HG02973 (cell line): ENCODE measurements around the gene TSPEAR.
"Not testable (repeated sequence)": the region's sequence is repeated elsewhere in the genome, so short reads cannot be mapped to it uniquely, and the experiment has no call there.

Source experiments
- ATAC-seq: cut with Tn5 transposase; IDR thresholded peaks from one replicate; pipeline ENCODE4 v1.9.1; 2021; ENCODE audit warnings: moderate library complexity; ENCODE audit not compliant: unreplicated experiment

The TSPEAR gene

DNA sequence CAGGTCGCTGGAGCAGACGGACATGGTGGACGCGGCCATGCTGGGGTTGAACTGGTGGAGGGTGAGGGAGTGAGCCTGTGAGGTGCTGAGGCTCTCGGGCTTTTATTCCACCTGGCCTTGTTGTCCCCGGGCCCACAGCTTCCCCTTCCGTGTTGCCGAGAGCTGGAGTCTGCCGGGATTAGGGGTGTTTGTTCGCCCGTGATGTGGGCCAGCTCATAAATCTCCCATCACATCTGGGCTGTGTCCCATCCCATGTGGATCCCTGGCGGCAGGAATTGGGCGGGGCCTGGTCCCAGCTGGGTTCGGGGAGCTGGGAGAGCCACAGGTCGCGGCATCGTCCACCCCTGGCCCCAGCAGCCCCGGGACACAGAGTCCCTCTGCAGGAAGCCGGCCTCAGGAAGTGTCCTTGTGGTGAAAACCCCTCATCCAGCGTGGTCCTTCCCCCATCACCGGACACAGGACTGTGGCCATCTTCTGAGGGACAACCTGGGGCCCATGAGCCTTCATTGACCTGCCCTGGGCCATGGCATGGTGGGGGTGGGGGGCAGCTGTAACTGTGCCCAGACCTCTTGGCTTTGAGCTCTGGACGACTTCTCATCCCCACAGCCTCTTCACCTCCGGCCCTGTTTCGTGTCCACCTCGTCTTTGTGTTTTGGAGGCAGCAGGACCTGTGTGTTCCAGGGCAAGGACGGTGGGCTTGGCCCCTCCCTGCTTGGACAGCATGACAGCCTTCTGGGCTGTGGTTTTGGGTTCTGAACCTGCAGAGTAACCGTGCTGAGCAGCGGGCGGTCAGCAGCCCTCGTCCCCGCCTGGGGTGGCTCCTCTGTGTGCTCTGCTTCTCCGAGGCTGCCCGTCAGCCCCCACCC is 118.7 kb downstream of the TSPEAR start, which contains the start of gene KRTAP10-6:
Gene KRTAP10-6, minus strand, starts transcription at position 60 of the 866 bp plus-strand sequence. Its CDS starts 21 bp downstream, at position 39.
- no peak for ATAC-seq

DNA sequence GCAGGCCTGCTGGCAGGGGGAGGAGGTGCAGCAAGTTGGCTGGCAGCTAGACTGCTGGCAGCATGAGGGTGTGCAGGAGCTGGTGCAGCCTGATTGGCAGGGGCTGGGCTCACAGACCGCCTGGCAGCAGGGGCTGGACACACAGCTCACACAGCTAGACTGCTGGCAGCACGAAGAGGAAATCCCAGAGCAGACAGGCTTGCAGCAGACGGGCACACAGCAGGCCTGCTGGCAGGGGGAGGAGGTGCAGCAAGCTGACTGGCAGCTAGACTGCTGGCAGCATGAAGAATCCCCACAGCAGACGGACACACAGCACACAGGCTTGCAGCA is 119.6 kb downstream of the TSPEAR start:
- not testable (repeated sequence) for ATAC-seq

DNA sequence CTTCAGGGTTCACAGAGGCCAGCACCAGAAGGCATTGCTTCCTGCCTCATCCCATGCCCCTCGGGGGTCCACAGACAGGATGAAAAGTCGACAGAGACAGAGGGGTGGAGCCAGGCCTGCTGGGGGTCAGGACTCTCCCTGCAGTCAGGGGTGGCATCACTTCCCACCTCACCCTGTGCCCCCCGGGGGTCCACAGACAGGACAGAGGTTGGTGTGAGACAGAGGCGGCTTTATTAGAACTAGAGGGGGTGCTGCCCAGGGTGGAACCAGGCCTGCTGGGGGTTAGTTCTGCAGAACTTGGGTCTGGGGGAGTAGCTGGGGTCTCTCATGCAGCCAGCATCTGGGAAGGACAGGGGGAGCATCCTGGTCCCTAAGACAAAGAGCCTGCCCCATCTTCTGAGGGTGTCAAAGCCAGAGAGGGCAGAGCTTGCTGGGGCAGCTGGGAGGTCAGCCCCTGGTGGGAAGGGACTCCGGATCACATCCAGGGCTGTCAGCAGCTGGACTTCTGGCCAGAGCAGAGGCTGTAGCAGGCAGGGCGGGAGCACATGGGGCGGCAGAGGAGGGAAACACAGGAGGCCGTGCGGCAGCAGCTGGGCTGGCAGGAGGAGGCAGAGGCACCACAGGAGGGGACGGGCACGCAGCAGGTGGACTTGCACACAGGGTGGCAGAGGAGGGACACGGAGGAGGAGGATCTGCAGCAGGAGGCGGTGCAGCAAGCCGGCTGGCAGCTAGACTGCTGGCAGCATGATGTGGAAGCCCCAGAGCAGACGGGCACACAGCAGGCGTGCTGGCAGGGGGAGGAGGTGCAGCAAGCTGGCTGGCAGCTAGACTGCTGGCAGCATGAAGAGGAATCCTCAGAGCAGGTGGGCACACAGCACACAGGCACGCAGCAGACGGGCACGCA is 120.2 kb downstream of the TSPEAR start:
- not testable (repeated sequence) for ATAC-seq

DNA sequence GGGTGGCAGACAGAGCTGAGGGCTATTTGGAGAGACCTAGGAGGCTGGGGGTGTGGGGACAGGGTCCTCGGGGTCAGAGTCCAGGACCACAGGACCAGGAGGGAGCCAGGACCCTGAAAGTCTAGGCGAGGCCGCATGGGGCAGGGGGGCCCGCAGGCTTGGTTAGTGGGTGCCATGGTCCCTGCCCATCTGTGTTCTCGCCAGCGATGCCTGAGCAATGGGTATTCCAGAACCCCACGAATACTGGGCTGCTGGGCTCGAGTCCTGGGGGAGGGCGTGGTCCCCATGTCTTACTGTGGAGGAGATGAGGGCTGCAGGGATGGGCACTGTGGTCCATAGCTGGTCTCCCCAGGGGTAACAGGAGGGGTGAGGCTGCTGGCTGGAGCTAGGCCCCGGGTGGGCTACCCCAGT is 121.1 kb downstream of the TSPEAR start:
- no peak for ATAC-seq

DNA sequence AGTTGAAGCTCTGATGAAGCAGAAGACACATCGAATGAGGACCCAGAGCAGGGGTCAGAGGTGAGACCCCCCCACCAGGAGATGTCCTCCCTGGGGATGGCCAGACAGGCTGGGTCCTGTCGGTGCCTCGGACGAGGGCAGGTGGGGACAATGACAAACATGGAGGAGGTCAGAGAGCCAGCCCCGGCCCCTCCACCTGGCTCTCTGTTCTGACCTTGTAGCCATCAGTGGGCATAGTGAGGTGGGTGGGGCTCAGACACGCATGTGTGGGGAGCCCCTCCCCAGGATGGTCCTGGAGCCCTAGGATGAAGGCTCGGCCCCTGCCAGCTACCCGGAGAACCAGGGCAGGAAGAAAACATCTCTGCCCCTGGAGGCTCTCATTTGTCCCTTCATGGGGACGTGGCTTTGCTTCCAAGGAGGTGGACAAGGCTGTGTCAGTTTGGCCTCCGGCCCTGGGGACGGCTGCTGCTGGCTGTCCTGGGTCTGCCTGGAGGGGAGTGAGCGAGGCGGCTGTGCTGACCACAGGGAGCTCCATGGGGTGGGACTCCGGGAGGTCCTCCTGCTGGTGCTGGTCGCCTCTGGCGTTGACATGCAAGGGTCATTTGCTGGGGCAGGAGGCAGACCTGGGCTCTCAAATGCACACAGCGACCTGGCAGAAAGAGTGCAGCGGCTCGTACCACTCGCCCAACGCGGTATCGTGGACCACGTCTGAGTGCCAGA is 121.6 kb downstream of the TSPEAR start:
- ATAC-seq, result no peak

DNA sequence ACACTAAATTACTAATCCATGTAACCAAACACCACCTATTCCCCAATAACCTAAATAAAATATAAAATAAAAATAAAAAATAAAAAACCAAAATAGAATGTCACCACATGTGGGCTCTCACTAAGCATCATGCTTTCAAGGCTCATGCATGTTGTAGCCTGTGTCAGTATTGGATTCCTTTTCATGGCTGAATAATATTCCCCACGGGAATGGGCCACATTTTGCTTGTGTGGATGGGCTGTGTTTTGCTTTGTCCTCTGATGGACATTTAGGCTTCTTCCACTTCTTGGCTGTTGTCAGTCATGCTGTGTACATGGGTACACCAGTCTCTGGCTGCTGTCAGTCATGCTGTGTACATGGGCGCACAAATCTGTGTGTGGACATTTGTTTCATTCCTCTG is 122.3 kb downstream of the TSPEAR start:
- no peak for ATAC-seq

DNA sequence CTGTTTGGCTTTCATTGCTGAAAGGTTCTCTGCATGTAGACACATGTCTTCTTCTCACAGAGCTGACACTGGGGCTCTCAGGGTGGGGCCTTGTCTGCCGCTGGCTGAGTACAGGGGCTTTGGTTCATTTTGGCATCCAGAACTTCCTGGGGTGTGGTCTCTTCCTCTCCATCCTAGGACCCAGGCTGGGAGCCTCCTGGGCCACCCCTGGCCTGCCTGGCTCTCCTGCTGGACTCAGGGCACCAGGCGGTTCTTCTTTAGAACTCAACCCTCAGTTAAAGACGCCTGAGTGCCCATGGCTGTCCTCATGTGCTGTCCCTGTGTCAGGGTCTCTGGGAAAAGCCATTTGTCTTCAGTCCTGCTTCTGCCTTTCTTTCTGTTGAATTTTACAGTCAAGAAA is 125.5 kb downstream of the TSPEAR start:
- no peak for ATAC-seq

DNA sequence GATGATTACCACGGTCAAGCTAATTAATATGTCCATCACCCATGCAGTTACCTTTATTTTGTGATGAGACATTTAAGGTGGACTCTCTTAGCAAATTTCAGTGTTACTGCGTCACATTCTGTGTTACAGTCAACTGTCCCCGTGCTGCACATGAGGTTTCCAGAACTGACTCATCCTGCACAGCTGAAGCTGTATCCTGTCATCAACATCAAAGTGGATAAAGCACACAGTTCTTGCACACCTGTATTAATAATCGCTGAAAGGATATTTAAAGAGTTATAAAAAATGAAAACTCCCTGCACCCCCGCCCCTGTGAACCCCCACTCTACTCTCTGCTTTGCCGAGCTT is 127.6 kb downstream of the TSPEAR start:
- ATAC-seq, result no peak

DNA sequence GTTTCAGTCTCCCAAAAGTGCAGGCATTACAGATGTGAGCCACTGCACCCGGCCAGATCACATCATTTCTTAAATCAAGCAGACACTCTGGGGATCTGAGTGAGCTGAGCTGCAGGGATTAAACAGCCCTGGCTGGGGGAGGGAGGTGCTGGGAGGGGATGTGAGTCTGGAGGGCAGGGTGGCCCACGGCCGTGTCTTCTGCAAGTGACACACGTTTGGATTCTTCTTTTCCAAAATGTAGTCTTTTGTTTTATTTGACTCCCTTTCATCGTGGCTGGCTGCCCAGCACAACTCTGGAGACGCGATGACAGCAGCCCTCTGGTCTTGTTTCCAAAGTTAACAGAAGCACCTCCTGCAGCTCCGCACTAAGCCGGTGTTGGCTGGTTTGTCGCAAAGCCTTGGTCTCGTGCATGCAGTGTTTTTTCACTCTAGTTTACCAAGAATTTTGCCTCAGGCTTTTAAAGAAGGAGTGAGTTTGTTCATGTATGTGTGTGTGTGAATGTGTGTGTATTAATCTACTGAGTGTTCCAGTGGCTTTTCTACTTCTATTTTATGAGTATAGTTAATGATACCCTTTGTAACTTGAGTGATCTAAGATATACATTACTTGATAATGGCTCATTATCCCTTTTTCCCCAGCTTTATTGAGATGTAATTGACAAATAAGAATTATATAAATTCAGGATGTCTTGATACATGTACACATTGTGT is 128.1 kb downstream of the TSPEAR start:
- ATAC-seq, result no peak

DNA sequence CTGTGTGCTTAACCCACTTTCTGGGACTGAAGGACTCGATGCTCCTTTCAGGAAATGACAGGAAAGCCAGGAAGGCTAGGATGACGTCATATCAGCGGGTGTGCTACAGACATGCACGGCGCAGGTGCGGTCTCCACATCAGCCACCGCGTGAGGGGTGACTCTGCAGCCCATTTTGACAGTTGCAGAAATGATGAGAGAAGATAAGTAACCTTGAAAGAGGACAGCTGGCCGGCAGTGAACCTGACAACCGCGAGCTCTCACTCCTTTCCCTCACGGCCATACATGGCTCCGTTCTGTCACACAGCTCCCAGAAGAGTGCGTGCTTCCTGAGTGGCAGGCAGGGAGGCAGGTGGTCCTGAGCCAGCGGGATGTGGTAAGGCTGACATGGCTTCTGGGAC is 129.3 kb downstream of the TSPEAR start:
- ATAC-seq, result no peak

DNA sequence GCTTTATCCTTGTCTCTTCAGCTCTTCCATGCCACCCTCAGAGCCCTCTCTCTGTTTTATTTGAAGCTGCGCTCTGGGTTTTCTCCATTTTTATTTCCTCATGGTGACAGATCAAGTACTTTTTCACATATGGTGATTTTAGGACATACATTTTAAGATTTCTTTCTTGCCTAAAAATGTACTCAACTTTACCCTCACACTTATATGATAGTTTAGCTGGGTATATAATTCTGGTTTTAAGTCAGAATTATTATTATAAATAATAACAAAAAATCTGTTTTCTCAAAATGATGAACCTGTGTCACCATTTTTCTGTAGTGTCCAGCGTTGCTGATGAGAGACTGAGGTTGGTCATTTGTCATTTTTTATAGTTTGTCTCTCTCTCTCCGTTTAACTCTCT is 130.2 kb downstream of the TSPEAR start:
- ATAC-seq, result no peak

DNA sequence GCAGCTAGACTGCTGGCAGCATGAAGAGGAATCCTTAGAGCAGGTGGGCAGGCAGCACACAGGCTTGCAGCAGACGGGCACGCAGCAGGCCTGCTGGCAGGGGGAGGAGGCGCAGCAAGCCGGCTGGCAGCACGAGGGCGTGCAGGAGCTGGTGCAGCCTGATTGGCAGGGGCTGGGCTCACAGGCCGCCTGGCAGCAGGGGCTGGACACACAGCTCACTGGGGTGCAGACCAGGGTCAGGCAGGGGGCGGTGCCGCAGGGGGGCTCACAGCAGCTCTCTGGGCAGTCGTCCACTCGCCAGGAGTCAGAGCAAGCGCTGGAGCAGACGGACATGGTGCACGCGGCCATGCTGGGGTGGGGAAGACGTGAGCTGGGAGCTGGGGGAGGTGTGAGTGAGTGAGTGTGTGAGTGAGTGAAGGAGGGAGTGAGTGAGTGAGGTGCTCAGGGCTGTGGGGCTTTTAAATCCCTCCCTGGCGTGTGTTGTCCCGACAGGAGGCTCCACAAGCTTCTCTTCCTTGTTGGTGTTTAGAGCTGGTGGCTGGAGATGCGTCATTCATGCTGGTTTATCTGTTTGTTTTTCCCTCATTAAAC is 131.0 kb downstream of the TSPEAR start, which contains the start of gene KRTAP10-5:
Gene KRTAP10-5, minus strand, starts transcription at position 374 of the 591 bp plus-strand sequence. Its CDS starts 26 bp downstream, at position 348.
- ATAC-seq, result not testable (repeated sequence)

DNA sequence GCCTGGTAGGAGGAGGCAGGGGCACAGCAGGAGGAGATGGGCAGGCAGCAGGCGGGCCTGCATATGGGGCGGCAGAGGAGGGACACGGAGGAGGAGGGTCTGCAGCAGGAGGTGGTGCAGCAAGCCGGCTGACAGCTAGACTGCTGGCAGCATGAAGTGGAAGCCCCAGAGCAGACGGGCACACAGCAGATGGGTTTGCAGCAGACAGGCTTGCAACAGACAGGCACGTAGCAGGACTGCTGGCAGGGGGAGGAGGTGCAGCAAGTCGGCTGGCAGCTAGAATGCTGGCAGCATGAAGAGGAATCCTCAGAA is 131.6 kb downstream of the TSPEAR start:
- ATAC-seq, result no peak

DNA sequence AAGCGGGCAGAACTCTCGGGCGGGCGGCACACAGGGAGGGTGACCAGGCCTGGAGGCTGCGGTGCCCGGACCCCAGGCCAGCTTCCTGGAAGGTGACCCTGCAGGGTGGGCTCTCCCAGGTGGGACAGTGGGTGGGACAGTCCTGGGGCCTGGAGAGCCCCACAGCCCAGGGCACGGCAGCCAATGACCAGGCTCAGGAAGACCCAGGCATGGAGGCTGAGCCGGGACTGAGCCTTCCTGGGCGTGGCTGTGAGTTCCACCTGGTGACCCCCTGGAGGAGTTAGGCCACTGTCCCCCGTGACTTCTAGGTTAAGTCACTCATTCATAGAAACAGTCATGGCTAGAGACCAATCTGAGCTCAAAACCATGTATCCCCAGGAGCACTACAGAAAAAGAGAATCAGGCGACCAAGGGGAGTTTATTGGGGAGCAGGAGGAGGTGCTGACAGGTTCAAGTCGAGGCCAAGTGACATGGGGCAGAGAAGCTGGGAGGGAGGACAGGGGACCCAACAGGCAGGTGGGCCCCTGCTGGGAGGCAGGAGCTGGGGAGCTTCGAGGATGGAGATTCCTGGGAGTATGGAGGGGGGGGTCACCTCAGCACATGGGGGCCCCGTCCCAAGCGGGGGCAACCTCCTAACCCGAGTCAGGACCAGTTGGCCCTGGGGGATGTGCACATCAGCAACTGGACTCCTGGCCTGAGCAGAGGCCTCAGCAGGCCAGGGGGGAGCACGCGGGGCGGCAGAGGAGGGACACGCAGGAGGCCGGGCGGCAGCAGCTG is 132.1 kb downstream of the TSPEAR start:
- ATAC-seq, result no peak

DNA sequence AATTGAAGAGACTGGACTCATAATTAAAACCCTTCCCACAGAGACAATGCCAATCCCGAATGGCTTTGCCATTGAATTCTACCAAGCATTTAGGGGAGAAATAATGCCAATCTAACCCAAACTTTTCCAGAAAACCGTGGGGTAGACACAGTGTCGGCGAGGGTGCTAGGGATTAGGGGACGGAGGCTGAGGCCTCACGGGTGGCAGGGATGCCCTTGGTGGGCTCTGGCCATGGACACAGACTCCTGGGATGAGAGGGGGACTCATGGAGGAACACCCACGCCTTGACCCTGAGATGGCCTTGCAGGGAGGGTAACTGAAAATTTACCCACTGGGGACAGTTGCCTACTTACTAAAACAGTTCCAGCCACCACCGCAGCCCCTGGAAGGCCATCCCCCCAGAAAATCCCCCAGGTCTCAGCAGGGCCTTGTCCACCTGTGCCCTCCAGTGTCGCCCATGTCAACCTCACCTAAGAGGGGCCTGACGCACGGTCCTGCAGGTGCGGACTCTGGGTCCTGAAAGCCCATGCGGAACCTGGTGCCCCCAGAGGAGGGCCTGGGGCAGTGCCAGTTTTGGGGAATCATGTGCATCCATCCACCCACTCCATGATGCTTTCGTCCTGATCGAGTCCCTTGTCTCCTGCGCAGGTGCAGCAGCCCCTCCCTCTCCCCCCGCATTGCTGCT is 132.9 kb downstream of the TSPEAR start:
- no peak for ATAC-seq

DNA sequence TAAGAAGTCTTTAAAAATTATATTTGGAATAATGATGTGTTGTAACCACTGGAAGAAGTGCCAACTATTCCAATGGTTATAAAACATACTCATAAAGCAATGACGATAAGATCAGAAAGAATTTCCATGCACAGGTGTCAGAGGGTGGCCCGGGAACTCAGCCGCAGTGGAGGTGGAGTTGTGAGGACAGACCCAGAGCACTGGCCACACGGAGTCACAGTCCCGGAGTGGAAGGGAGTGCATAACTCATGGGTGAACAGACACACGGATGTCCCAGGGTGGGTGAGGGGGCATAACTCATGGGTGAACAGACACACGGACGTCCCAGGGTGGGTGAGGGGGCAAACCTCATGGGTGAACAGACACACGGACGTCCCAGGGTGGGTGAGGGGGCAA is 135.3 kb downstream of the TSPEAR start:
- no peak for ATAC-seq

DNA sequence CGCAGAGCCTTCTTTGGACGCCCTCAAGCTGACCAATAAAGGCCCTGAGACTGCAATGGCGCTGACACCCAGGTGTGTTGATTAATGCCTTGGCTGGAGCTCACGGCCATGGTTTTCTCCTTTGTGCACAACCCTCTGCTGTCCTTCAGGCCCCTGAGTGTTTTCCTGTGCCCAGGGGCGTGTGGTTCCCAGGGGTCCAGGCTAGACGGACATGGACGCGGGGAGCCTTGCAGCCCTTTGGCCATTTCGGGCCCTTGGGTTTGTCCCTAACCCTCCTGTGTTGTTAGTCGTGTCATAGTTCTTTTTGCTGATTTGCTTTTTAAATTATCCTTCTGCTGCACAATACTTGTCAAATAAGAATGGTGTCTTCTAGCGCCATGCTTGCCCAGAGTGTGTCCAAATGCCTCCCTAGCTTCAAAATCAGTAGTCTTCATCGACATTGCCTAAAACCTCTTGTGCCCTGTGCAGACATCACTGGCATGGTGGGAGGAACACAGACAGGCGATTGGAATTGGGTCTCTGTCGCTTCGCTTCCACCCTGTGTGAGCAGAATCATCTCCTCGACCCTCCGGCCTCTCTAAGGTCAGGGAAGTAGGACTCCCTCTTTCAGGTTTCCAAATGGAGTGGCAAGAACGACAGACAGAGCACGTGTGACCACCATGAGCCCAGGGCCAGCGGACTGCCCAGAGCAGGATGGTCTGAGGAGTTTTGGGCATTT is 135.9 kb downstream of the TSPEAR start:
- no peak for ATAC-seq
